Measurements from ENCODE around the gene UMODL1.

Gene UMODL1

DNA sequence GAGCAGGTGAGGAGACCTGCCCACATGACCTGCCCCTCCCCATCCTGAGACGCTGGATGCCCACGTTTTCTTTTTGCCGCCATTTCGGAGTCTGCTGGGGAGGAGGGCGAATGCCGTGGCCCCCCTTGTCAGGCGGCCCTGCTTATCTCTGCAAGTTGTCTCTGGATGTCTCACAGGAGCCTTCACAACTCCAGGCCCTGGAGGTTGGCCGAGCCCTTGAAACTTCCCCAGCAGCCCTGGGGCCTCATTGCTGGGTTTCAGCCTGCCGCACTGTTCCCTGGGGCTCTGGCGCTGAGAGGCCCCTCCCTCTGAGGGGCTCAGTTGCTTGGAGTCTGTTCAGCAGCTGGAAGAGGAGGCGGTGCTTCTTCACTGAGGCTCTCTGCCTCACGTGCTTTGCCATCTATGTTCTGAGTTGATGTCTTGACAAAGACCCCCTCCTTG lies 31.2 kb upstream of the UMODL1 start:
- no peak for DNase-seq (ENCODE audit: low read depth)

DNA sequence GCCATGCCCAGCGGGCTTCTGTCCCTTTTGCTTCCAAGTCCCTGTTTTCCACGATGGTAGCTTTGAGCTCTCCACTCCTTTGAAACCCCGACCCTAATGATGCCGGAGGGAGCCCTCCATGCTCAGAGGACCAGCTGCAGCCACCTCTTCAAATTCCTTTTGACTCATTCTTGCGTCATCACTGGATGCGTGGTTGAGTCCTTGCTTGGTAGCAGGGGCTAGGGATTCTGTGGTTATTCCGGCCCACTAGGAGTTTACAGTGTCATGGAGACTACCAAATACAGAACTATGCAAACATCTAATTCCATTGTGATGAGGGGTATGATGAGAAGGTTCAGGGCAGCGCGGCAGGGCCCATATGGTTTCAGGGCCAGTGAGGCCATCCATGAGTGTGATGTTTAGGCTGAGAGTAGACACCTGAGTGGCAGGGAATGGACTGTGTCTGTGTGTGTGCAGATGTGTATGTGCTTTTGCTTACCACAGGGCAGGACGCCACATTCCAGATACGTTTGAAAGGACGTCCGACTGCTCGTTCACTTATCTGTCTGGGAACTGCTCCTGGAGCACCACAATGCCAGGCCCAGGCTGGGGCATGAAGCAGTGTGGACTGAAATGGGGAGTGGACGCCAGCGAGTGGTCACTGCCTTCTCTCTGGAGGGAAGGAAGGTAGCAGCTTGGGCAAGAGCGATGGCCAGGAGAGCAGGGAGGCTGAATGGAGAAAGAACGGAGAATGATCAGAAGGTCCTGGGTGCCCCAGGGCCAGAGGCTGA lies 30.5 kb upstream of the UMODL1 start:
- DNase-seq (ENCODE audit: low read depth): no peak

DNA sequence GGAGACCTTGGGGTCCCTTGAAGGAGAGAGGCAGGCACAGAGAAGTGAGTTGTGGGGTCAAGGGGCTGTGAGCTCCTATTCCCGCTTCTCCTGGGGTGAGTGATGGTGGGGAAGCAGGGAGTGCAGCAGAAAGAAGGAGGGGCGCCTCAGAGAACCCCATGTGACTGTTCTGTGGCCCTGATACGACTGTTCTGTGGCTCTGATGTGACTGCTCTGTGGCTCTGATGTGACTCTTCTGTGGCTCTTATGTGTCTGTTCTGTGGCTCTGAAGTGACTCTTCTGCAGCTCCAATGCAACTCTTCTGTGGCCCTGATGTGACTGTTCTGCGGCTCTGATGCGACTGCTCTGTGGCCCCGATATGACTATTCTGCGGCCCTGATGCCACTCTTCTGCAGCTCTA lies 29.9 kb upstream of the UMODL1 start:
- no peak for DNase-seq (ENCODE audit: low read depth)

DNA sequence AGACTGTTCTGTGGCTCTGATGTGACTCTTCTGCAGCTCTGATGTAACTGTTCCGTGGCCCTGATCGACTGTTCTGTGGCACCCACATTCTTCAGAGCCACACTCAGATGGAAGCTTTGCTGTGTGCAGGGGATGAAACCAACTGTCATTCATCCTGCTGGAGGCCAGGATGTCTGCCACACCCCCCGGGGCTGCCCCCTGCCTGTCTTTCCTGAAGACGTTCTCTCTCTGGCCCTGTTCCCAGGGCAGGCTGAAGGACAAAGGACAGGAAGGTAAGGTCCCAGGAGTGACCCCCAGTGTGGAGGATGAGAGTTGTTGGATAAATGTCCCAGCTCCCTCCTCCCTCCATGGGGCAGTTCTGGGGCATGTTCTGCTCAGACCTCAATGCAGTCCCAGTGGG lies 29.4 kb upstream of the UMODL1 start:
- no peak for DNase-seq (ENCODE audit: low read depth)

DNA sequence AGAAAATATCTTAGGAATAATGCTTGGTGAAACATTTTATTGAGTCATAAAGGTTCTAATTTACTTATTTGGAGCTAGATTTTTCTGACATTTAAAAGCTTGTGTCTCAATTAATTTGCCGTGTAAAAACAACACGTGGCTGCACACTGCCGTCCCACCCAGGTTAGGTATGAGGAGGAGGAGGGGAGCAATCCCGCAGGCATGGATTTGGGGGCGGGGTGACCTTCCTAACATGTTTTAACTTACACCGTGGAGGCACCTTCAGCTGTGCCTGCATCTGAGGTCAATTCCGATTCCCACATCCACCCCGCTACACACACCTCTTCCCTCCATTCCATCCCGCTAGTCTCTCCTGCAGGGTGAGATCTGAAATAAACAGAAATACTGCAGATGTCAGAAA lies 28.5 kb upstream of the UMODL1 start:
- no peak for DNase-seq (ENCODE audit: low read depth)

DNA sequence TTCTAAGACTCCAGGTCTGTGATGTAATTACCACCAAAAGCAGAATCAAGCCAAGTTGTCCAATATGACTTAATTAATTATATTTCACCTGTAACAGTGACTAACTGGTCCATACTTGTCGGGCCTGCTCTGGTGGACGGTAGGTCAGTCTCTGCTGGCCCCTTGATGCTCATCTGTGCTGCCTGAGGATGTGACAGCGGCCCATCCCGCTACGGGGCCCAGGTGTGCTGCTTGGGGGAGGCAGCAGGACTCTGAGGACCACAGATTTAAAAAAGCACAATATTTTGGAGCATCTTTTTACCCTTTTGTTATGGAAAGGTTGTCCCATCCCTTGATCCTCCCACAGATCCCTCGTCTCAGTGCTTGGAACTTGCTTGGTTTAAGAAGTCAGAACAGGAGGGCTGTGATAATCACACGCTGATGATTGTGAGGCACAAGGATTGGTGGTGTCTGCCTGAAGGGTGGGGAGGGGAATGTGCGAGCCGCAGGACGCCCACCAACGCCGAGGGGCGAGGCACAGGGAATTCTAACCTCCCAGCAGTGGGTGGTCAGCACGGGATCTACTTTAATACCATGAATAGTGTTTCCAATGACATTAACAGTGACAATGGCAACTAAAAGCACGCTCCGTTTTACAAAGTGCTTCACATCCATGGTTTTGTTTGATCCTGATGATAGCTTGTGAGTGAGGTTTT lies 27.8 kb upstream of the UMODL1 start:
- DNase-seq (ENCODE audit: low read depth): no peak

DNA sequence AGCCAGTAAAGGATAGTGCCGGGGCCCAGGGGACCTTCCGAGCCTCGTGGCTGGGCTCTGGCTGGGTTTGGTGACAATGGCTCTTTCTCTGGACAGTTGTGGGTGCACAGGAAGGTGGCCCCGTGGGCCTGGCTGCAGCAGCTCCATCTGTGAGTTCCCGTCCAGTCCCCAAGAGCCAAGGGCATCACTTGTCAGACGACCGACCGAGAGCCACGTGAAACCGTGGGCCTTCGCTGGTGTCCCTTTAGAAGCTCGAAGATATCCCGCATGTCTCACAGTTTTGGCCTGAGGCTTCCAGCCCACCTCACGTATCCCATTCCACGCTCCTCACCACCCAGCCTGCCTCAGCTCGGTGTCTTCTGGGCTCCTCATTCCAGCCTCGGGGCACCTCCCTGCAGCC lies 27.2 kb upstream of the UMODL1 start:
- DNase-seq (ENCODE audit: low read depth): no peak

DNA sequence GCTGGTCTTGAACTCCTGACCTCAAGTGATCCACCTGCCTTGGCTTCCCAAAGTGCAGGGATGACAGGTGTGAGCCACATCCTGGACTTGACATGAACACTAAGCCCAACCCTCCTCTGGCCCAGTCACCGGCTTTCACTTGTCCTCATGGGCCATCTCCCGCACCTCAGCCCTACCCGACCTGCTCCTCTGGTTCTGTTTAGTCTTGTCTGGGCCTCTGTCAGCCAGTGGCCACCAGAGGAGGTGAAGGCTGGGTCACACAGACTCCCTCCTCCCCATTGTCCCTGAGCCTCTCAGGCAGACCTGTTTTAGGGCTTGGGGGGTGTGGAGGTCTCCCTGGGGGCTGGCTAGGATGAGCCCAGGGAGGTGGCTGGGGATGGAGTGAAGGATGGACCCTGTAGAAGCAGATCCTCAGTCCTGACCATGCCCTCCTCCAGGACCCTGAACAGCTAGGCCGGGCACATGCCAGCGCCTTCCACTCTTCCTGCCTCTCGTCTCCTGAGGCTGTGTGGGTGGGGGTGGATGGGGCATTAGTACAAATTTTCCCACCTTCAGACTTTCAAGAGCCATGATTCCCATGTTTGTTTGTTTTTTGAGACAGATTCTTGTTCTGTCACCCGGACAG lies 26.1 kb upstream of the UMODL1 start:
- DNase-seq (ENCODE audit: low read depth): no peak

DNA sequence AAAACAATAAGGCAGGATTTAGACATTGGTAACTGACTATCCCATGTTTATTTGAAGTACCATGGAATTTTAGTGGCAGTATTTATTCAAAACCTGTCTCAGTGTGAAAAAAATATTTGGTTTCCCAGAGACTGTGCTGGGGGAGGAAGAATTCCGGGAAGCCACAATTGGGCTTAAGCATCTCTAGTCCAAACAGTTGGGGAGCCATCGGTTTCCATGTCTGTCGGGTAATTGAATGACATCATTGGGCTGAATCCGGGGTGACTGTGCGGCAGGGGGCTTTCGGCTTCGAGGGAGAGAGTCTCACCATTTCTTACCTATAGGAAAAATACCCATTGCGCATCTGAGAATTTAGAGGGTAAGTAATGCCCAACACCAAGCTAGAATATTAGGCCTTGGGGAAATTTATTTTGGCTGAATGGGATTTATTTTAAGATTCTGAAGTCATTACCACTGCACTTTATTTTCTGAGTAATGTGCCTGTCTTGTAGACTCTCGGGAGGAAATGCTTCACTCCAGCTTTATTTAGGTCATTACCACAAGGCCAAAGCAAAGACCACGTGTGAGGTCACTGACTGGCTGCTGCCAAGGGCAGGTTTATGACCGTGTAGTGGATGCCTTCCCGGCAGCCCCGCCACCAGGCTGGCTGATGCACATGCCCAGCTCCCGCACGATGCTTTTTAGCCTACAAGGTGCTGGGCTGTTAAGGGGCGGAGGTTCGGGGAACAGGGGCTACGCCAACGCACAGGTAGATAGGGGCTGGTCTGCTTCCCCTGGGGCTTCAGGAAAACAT lies 23.1 kb upstream of the UMODL1 start:
- no peak for DNase-seq (ENCODE audit: low read depth)

DNA sequence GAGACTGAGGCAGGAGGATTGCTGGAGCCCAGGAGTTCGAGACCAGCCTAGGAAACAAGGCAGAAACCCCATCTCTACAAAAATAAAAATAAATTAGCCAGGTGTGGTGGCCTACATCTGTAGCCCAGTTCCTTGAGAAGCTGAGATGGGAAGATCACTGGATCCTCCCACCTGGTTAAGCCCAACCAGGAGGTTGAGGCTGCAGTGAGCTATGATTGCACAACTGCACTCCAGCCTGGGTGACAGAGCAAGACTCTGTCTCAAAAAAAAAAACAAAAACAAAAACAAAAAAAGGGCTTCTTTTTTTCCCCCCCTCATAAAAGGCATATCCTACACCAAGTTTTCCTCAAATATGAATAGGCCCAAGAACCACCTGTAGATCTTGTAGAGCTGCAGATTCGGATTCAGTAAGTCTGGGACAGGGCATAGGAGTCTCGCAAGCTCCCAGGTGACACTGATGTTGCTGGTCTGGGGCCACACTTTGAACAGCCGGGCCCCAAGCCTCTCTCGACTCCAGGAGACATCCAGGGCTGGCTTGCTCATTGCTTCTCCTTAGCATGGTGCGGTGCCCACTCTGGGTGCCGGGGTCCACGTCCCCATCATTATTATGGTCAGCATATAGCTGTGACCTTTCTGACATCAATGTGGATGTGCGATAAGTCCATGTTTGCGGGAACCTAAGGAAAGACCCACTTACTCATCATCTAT lies 22.1 kb upstream of the UMODL1 start:
- DNase-seq (ENCODE audit: low read depth): no peak

DNA sequence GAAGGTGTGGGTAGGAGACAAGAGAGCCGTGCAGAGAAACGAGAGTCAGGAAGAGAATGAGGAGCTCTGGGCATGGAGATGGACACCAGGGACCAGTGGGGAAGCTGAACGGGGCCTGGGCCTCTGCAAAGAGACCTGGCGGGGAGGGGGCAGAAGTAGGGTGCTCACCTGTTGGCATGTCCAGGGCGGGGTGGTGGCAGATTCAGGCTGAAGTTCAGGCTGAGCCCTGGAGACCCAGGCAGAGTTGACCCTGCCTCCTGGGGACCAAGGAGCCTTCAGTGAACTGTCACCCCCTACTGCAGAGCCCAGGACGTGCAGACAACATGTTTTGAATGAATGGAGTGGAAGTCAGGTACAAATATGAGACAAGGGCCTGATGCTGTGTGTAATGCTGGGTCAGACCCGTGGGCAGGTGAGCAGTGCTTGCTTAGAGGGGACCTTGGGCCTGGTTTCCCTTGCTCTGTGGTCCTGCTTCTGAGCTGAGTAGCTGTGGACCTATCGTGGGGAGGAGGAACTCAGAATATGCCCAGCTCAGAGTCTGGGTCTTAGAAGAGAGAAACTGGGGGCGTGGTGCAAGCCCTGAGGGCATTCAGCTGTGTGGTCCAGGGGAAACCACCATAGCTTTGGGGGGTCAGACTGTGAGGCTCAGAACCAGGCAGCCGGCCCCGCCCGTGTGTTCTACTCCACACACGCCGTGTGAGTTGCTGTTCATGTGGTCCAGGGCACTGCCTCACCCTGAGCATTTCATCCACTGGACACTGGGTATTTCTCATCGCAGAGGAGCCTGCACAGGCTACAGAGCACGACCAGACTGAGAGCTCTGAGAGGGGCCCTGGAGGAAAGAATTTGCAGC lies 21.3 kb upstream of the UMODL1 start:
- DNase-seq (ENCODE audit: low read depth): no peak

DNA sequence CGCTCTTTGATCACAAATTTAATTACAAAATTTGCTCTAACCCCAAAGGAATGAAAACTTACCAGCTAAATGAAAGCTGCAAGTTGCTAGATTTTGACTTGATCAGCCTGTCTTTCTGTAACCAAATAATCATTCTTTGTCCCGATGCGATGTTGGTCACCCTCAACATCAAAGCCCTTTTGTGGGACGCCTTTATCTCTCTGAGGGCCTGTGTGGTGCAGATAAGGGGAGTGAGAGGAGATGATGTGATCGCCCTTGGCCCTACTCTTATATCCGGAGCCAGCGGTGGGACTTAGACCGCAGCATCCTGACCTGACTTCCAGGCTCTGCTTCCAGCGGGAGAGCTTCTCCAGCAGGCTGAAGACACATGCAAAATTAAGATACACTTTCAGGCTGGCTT lies 19.3 kb upstream of the UMODL1 start:
- no peak for DNase-seq (ENCODE audit: low read depth)

DNA sequence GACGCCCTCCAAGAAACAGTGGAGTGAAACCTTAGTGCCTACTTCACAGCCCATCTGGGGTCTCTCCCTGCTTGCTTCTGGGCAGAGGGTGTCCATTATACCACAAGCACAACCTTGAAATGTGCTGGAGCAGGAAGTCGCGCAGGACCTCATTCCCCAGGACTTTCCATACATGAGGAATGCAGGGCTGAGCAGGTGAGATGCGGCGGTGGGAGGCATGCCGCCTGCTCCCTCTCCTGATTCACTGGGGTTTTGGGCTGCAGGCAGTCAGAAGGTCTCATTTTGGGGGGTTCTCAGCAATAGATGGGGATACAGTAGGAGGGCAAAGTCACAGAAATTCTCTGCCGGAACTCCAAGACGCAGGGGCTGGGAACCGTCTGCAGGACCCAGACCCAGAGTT lies 15.7 kb upstream of the UMODL1 start:
- no peak for DNase-seq (ENCODE audit: low read depth)

DNA sequence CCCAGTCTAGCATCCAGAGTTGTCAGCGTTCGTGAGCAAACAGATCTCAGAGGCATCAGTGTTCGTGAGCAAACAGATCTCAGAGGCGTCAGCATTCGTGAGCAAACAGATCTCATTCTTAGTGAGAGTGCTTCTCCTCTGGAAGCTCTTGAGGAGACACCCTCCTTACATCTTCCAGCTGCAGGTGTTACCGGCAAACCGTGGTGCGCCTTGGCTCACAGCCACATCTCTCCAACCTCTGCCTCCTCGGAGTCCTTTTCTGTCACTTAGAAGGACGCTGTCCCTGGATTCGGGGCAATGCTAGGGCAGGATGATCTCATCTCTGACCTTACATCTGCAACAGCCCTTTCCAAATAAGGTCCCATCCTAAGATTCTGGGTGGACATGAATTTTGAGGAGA lies 14.6 kb upstream of the UMODL1 start:
- DNase-seq (ENCODE audit: low read depth): no peak

DNA sequence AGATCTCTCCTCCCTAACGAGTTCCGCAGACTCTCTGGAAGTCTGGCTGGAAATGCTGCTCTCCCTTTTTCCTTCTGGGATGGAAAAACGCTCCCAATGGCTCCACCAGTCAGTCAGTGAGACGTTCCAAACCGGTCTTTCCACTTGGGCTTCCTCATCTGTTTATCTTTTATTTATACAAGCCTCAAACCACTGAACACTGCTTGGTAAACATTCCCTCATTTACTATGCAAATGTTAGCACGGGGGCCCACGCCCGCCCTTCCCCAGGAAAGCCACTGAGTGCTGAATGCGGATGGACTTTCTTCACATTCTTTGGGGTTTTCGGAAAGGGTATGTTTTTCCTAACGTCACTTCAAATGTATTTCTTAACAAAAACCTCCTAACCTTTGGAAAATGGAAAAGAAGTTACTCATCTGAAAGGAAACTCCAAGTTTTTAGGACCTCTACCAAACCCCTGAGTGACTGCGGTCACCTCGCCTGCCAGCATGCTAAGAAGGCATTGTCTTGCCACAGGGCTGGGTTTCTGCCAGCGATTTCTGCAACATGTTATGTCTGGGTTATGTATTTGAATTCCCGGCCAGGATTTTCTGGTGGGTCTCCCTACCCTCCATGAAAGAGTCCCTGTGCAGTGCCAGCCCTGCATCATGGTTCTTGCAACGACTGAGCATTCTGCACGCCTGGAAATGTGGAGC lies 14.0 kb upstream of the UMODL1 start:
- no peak for DNase-seq (ENCODE audit: low read depth)

DNA sequence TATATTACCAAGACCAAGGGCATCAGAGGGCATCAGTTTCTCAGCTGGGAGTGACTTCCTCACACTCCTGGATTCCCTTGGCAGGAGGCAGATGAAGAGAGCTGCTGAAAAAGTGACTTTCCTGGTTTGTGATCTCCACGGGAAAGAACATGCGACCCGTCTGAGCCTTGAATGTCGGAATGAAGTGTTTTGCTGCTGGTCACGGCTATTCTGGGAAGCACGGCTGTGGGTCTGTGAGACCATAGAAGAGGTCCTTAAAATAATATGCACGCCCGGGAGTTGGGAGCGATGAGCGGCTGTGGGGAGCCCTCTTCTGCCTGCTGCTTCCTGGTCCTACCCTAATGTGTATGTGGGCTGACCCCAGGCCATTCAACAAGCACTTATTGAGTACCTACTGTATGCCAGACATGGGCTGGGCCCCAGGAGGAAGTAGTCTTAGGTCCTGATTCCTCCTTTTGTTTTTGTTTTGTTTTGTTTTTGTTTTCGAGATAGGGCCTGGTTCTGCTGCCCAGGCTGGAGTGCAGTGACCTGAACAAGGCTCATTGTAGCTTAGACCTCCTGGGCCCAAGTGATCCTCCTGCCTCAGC lies 13.2 kb upstream of the UMODL1 start:
- no peak for DNase-seq (ENCODE audit: low read depth)

DNA sequence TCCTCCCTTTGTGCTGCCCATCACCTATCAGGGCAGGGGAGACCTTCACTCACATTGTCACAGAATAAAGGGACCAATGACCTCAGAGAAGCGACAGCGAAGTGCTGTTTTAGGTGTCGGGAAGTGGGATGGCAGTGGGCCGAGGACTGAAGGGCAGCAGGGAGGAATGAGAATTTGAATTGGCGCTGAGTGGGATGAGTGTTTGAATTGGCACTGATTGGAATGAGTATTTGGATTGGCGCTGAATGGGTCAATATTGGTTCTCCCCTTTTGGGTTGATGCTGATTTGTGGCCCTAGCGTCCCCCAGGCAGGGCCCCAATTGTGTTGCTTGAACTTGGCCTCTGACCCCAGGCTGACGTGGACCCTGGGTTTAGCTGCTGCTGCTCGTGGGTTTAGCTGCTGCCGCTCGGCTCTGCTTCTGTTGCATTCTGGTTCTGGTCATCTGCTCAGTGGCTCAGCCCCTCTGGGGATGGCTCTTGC lies 12.4 kb upstream of the UMODL1 start:
- DNase-seq (ENCODE audit: low read depth): no peak

DNA sequence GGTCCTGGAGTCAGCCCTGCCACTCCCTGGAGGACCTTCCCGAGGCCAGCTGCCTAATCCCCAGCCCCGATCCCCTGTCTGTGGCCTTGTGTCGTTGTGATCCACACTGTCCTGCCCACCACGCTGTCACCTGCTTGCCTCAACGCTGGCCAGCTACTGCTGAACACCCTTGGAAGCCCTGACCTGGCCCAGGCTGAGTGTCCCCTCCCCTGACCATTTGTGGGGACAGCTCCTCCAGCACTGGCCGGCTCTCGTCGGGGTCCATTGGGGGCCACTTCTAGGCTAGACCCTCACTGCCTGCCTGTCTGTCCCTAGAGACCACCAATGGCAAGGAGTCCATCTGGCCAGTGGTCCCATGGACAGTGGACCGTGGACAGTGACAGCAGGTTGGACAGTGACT lies 12.0 kb upstream of the UMODL1 start:
- no peak for DNase-seq (ENCODE audit: low read depth)

DNA sequence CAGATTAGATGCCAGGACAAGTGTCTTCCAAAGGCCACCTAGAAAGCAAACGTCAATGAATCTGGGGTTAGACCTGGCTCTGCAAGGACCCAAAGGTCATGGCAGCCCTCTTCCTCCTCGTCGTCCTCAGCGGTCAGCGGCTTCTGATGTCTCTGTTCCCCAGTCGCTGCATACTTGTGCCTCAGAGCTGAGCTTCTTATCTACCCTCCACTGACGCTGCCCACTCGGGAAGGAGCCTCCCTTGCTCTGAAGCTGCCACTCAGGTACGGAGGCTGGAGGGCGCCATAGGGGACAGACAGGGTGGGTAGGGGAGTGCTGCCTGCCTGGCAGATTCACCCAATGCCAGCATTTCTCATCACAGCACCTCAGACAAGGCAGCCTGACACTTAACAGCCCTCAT lies 11.4 kb upstream of the UMODL1 start:
- no peak for DNase-seq (ENCODE audit: low read depth)

DNA sequence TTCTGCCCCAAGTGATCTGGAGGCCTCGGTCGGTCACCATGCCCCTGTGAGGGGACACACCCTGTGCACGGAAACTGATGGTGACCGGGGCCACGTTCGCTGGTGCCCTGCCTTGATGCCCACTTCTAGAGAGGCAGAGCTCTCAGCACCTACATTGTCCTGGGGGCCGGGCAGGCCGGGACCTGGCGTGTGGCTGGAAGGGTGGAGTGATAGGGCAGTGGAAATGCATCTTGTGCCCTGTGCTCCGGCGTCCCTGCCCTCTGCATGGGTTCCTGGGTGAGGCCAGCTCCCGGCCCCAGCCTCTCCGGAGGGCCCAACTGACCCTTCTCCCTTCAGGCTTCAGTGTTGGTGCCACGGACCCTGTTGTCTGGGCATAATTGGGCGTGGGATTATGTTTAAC lies 11.0 kb upstream of the UMODL1 start:
- no peak for DNase-seq (ENCODE audit: low read depth)
